ENCODE measurements around the gene TIMELESS.

Gene TIMELESS

DNA sequence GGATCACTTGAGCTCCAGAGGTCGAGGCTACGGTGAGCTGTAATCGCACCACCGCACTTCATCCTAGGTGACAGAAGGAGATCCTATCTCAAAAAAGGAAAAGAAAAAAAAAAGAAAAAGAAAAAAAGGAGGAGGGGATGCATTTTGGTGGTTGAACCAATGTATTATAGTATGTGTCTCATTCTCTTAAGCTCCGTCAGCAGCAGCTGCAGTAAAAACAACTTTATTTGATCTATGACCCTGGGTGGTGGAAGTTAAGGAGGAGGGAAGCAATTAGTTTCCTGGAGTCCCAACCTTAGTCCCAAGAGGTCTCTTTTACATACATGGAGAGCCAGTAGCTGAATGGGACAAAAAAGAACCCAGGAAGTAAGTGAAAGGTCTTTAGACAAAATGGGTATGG is 59.8 kb downstream of the TIMELESS start:
- Histone ChIP-seq H3K4me2 (ENCODE audit: low read depth, low read length) (no peak overlapping the region), H3K79me2 (ENCODE audit: low read length) (no peaks in the 10 kb centered on the region), H3K27me3 (replicated peaks; ENCODE audit: insufficient read depth, low read length) (no peaks in the 10 kb centered on the region), H2AFZ (ENCODE audit: low read length) (no peak overlapping the region), H4K20me1 (ENCODE audit: insufficient read depth, low read length) (no peaks in the 10 kb centered on the region), H3K9me3 (replicated peaks; ENCODE audit: insufficient read depth, low read length) (no peaks in the 10 kb centered on the region), H3K4me1 (ENCODE audit: low read length) (no peaks in the 10 kb centered on the region), H3K4me3 (ENCODE audit: low read length) (no peak overlapping the region), H3K9me2 (replicated peaks; ENCODE audit: insufficient read depth, low read length) (no peaks in the 10 kb centered on the region), H3K27ac (ENCODE audit: low read length) (no peak overlapping the region), H3K36me3 (replicated peaks; ENCODE audit: insufficient read depth, low read length) (no peaks in the 10 kb centered on the region), H3K9ac (ENCODE audit: low read length) (no peak overlapping the region), H3F3A (ENCODE audit: insufficient read depth, low read length) (no peaks in the 10 kb centered on the region)
- DNase-seq = no peak
- TF ChIP-seq CTCF (IDR thresholded peaks at IDR 0.05; ENCODE audit: low read length) = no peak
- no peak for TF ChIP-seq EZH2phosphoT487 (IDR thresholded peaks at IDR 0.05; ENCODE audit: low read length)
- TF ChIP-seq EZH2 (optimal IDR thresholded peaks at IDR 0.05; ENCODE audit: low read depth, low read length) = no peak

- TF ChIP-seq EZH2phosphoT487 (IDR thresholded peaks at IDR 0.05; ENCODE audit: low read length) (no peak), CTCF (IDR thresholded peaks at IDR 0.05; ENCODE audit: low read length) (no peak), EZH2 (optimal IDR thresholded peaks at IDR 0.05; ENCODE audit: low read depth, low read length) (no peak)
- Histone ChIP-seq H3F3A (ENCODE audit: insufficient read depth, low read length) (no peaks in the 10 kb centered on the region), H3K4me3 (ENCODE audit: low read length) (no peak overlapping the region), H3K36me3 (replicated peaks; ENCODE audit: insufficient read depth, low read length) (no peaks in the 10 kb centered on the region), H3K9me3 (replicated peaks; ENCODE audit: insufficient read depth, low read length) (no peaks in the 10 kb centered on the region), H3K79me2 (ENCODE audit: low read length) (no peaks in the 10 kb centered on the region), H3K4me1 (ENCODE audit: low read length) (no peaks in the 10 kb centered on the region), H3K9ac (ENCODE audit: low read length) (no peak overlapping the region), H3K9me2 (replicated peaks; ENCODE audit: insufficient read depth, low read length) (no peaks in the 10 kb centered on the region), H3K4me2 (ENCODE audit: low read depth, low read length) (no peak overlapping the region), H2AFZ (ENCODE audit: low read length) (no peak overlapping the region), H4K20me1 (ENCODE audit: insufficient read depth, low read length) (no peaks in the 10 kb centered on the region), H3K27me3 (replicated peaks; ENCODE audit: insufficient read depth, low read length) (no peaks in the 10 kb centered on the region), H3K27ac (ENCODE audit: low read length) (no peak overlapping the region)
- DNase-seq = no peak
These were observed 62.0 kb downstream of the TIMELESS start for GRCh38 chr12:56387152-56387736.

- no peak for TF ChIP-seq CTCF (IDR thresholded peaks at IDR 0.05; ENCODE audit: low read length)
- no peak for TF ChIP-seq EZH2 (optimal IDR thresholded peaks at IDR 0.05; ENCODE audit: low read depth, low read length)
- TF ChIP-seq EZH2phosphoT487 (IDR thresholded peaks at IDR 0.05; ENCODE audit: low read length) = no peak
- Histone ChIP-seq H3F3A (ENCODE audit: insufficient read depth, low read length) (no peaks in the 10 kb centered on the region), H3K36me3 (replicated peaks; ENCODE audit: insufficient read depth, low read length) (no peaks in the 10 kb centered on the region), H3K27ac (ENCODE audit: low read length) (no peak overlapping the region), H4K20me1 (ENCODE audit: insufficient read depth, low read length) (no peaks in the 10 kb centered on the region), H3K27me3 (replicated peaks; ENCODE audit: insufficient read depth, low read length) (no peaks in the 10 kb centered on the region), H3K9me3 (replicated peaks; ENCODE audit: insufficient read depth, low read length) (no peaks in the 10 kb centered on the region), H2AFZ (ENCODE audit: low read length) (no peak overlapping the region), H3K4me1 (ENCODE audit: low read length) (no peaks in the 10 kb centered on the region), H3K9me2 (replicated peaks; ENCODE audit: insufficient read depth, low read length) (no peaks in the 10 kb centered on the region), H3K4me2 (ENCODE audit: low read depth, low read length) (no peak overlapping the region), H3K9ac (ENCODE audit: low read length) (no peak overlapping the region), H3K4me3 (ENCODE audit: low read length) (no peak overlapping the region), H3K79me2 (ENCODE audit: low read length) (no peaks in the 10 kb centered on the region)
- no peak for DNase-seq
These were observed 63.4 kb downstream of the TIMELESS start for GRCh38 chr12:56385873-56386272.
